Measurements from ENCODE around the gene OBP2B. TPM values are rescaled to one million over a fixed set of nuclear protein-coding genes. Genes with fewer than 3 reads are reported as not detected.

The OBP2B gene
- polyA plus RNA-seq, 2 of the 4 experiments (the other 2 are of a cell fraction): not detected

- no peak for ATAC-seq
- peak overlapping the region; percentile 75 for H3K4me2 ChIP-seq
- no peak for TF ChIP-seq CBX2 (IDR thresholded peaks at IDR 0.05; ENCODE audit: borderline replicate concordance, low read depth)
- TF ChIP-seq MAZ (IDR thresholded peaks at IDR 0.05; ENCODE audit: borderline replicate concordance, low read depth, low read length): no peak
- TF ChIP-seq ZNF302 (CRISPR knock-in tag; IDR thresholded peaks at IDR 0.05): no peak
- no peak for TF ChIP-seq NPAS2 (CRISPR knock-in tag; IDR thresholded peaks at IDR 0.05; ENCODE audit: borderline replicate concordance)
- no peak for TF ChIP-seq FOSB (CRISPR knock-in tag; IDR thresholded peaks at IDR 0.05)
- TF ChIP-seq HOXB5 (CRISPR knock-in tag; IDR thresholded peaks at IDR 0.05): no peak
- no peak for TF ChIP-seq TP53 (CRISPR knock-in tag; IDR thresholded peaks at IDR 0.05)
- TF ChIP-seq CHD2 (IDR thresholded peaks at IDR 0.05; ENCODE audit: low read length, partially characterized antibody): no peak
- no peak for TF ChIP-seq GATA3 (IDR thresholded peaks at IDR 0.05; ENCODE audit: borderline replicate concordance)
- TF ChIP-seq PHF8 (IDR thresholded peaks at IDR 0.05; ENCODE audit: borderline replicate concordance, low read depth): no peak
- no peak for TF ChIP-seq NR3C1 (IDR thresholded peaks at IDR 0.05)
- no peak for TF ChIP-seq RCOR1 (IDR thresholded peaks at IDR 0.05; ENCODE audit: low read depth, low read length)
- no peak for TF ChIP-seq CBX8 (IDR thresholded peaks at IDR 0.05)
- TF ChIP-seq TFCP2L1 (CRISPR knock-in tag; IDR thresholded peaks at IDR 0.05): no peak
- peaks cover 32% of the 10 kb centered on the region for H3K4me1 ChIP-seq
- DNase-seq (ENCODE audit: low read depth in 1 of 2, low spot score in 1 of 2): no peak
- 93% methylated on average over 26 of the region's 54 CpGs for whole genome bisulfite sequencing (ENCODE audit: missing lambda C conversion rate)
- peak overlapping the region; percentile 69 to 86; a peak in 5 of 6 replicates for H3K27ac ChIP-seq
- no peaks in the 10 kb centered on the region for H3K9me3 ChIP-seq
- FAIRE-seq: no peak
- ChIA-PET POLR2A (no interaction called here), CTCF (interaction anchor here (2.0 to 39.2 kb wide), 3 partner anchors 12 to 55 kb away, joined by 6 to 1284 read pairs (median 10); partner anchors contain the start of gene RALGDS)
- H3K4me3 ChIP-seq: peak overlapping the region; percentile 44; the same call in 2 of the 3 replicates
These were observed 46.1 kb downstream of the OBP2B start for GRCh38 chr9:133162861-133163503.

GRCh38 chr9:133161547-133161950 lies 47.5 kb downstream of the OBP2B start:
- FAIRE-seq: no peak
- Histone ChIP-seq H3K4me2 (no peak overlapping the region), H3K4me1 (peaks cover 21% of the 10 kb centered on the region), H3K9me3 (no peaks in the 10 kb centered on the region), H3K27ac (no peak overlapping the region), H3K4me3 (no peak overlapping the region)
- DNase-seq (ENCODE audit: low read depth in 1 of 2, low spot score in 1 of 2): no peak
- no peak for ATAC-seq
- ChIA-PET POLR2A (no interaction called here), CTCF (interaction anchor here (0.7 to 39.2 kb wide), 10 partner anchors 9 to 53 kb away, joined by 3 to 1284 read pairs (median 6); partner anchors contain the start of gene RALGDS)
- 67% methylated on average over 2 of the region's 4 CpGs for WGBS (ENCODE audit: missing lambda C conversion rate)
- TF ChIP-seq FOSB (CRISPR knock-in tag; IDR thresholded peaks at IDR 0.05): no peak
- no peak for TF ChIP-seq PBX3 (IDR thresholded peaks at IDR 0.05)
- TF ChIP-seq NR3C1 (IDR thresholded peaks at IDR 0.05): no peak
- TF ChIP-seq JUNB (IDR thresholded peaks at IDR 0.05): no peak
- TF ChIP-seq EHMT2 (IDR thresholded peaks at IDR 0.05; ENCODE audit: low read depth): no peak
- TF ChIP-seq HOXB5 (CRISPR knock-in tag; IDR thresholded peaks at IDR 0.05): no peak
- TF ChIP-seq RARB (CRISPR knock-in tag; IDR thresholded peaks at IDR 0.05): no peak
- TF ChIP-seq EP300 (IDR thresholded peaks at IDR 0.05): no peak
- TF ChIP-seq ZSCAN20 (CRISPR knock-in tag; IDR thresholded peaks at IDR 0.05): no peak
- no peak for TF ChIP-seq HDAC2 (IDR thresholded peaks at IDR 0.05)
- no peak for TF ChIP-seq RAD21 (conservative IDR thresholded peaks at IDR 0.05 in 1 of 2, IDR thresholded peaks at IDR 0.05 in 1 of 2)
- TF ChIP-seq GATA3 (IDR thresholded peaks at IDR 0.05; ENCODE audit: borderline replicate concordance): no peak
- TF ChIP-seq KDM5A (IDR thresholded peaks at IDR 0.05): no peak
- no peak for TF ChIP-seq ZC3H11A (IDR thresholded peaks at IDR 0.05)
- TF ChIP-seq POLR2AphosphoS2 (conservative IDR thresholded peaks at IDR 0.05; ENCODE audit: low read length): no peak
- no peak for TF ChIP-seq MAZ (IDR thresholded peaks at IDR 0.05; ENCODE audit: borderline replicate concordance, low read depth, low read length)
- no peak for TF ChIP-seq EHF (CRISPR knock-in tag; IDR thresholded peaks at IDR 0.05)
